GM18526 (cell line): ENCODE measurements around the gene CLGN.

Experiments
- POLR2A ChIP-seq: IDR thresholded peaks from 3 replicates; pipeline ENCODE4 v1.6.1; 2011; ENCODE audit not compliant: insufficient read length; ENCODE audit errors: extremely low read depth

CLGN gene, protein sequence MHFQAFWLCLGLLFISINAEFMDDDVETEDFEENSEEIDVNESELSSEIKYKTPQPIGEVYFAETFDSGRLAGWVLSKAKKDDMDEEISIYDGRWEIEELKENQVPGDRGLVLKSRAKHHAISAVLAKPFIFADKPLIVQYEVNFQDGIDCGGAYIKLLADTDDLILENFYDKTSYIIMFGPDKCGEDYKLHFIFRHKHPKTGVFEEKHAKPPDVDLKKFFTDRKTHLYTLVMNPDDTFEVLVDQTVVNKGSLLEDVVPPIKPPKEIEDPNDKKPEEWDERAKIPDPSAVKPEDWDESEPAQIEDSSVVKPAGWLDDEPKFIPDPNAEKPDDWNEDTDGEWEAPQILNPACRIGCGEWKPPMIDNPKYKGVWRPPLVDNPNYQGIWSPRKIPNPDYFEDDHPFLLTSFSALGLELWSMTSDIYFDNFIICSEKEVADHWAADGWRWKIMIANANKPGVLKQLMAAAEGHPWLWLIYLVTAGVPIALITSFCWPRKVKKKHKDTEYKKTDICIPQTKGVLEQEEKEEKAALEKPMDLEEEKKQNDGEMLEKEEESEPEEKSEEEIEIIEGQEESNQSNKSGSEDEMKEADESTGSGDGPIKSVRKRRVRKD

DNA sequence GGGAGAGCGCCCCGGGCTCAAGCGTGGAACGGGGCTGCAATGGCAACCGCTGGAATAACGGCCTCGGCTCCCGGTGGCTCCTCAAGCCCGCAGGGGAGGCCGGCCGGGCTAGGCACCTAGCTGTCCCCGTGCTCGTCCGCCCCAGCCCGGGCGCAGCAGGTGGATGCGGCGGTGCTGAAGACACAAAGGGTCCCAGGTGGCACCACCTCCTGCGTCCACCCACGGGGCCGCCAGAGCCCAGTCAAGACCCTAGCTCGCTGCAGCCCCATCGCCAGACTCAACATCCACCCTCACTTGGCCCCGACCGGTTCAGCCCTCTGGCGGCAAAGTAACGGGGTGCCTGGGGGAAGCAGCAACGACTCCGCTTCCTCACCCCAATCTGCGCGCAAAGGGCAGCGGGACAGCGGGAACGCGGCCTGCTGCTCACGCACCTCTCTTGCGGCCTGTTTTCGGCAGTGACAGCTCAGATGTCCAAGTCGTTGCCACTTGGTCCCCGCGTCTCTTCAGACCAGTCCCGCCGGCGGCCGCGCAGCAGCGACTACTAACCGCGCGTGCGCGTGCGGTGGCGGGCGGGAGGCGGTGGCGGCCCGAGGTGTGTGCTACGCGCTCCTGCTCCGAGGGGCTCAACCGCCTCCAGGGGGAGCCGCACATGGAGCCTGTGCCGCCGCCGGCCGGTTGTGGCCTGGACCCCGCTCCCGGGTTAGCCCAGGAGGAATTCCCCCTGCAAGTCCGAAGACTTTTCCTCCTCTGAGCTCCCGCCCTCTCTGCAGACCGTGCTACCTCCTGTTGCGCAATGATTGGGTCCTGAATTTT is at the start of gene CLGN:
CLGN (minus strand) TSS at position 543 of the 813 bp plus-strand sequence. CDS start 14,570 bp downstream, outside the sequence.
- TF ChIP-seq POLR2A = no peak

DNA sequence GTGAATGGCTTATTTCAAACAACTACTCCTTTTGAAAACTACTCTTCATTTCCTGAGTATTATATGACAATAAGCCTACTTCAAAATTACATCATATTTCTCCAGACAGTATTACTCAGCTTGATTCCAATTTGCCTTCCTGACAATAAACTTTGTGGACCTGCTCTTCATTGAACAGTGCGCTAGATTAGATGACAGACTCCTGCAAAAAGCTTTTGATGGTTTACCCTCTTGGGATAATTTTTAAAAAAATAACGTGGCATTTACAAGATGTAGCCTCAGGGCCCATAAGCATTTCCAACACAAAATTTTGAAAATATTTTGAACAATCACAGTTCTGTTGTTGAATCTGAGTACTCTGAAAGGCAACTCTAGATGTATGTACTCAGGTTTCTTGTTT is 44.7 kb upstream of the CLGN start:
- no peak for TF ChIP-seq POLR2A

DNA sequence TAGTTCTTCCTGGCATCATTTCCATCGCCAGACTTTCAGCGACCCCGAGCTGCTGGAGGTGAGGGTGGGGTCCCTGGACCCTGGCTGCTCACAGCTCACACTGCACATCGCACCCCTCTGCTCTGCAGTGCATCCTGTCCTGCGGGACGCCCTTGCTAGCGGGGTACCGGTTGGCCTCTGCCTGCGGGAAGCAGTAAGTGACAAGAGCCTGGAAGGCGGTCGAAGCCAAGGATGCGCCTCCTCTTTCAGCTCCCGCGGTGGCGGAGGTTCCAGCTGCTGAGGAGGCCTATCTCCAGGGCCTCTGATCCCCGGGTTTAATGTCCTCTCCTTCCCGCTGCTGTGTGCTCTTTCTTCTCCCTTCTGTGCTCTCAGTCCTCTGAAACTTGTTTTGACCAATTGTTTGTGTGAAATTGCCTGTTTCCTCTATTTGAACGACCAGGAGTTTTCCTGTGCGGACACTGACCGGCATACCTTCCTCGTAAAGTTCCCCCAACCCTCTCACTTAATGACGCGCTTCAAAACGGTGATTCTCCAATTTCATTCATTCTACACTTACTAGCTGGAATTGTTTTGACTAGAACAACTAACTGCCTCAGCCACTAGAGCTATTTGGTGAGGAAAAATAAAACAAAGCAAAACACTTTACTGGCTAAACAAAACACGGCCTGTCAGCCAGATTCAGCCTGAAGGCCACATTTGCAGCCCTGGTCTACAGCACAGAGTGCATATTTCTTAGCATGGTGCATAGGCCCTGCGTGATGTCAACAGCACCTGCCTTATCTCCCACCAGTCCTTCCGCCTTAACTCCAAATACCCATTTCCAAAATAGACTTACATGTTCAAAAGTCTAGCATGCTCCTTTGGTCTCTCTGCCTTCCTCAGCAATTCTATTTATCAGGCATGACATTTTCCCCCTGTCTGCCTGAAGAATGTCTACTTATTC is 42.6 kb upstream of the CLGN start:
- no peak for TF ChIP-seq POLR2A

DNA sequence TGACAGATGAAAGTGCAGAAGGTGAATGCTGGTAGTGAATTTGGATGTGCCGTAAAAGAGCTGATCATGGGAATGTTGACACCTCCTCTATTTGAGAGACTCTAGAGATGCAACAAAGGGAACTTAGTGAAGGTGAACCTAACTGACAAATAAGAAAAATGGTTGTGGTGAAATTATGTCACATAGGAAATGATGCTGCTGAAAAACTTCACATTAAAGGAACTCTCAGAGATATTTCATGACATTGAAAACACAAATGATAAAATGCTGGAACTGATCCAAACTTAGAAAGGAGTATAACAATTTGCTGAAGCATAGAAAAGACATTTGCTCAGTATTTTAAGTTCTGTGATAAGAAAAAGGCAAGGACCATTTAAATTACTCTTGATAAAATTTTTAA is 38.7 kb upstream of the CLGN start:
- TF ChIP-seq POLR2A = no peak

DNA sequence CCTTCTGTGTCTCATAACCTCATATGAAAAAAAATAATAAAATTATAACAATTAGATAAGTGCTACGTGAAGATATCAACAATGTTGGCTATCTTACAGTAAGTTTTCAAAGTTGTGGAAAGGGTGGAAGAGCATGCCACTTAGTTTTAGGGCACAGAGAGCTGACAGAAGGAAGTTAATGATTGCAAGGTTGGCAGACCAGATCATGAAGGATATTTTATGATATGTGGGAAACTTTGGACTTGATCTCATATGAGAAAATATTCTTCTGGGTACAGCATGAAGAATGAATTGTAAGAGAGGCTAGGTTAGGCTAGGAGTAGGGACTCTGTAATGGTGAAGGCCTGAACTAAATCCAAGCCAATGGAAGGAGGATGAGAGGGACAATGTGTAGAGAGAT is 36.2 kb upstream of the CLGN start:
- no peak for TF ChIP-seq POLR2A

DNA sequence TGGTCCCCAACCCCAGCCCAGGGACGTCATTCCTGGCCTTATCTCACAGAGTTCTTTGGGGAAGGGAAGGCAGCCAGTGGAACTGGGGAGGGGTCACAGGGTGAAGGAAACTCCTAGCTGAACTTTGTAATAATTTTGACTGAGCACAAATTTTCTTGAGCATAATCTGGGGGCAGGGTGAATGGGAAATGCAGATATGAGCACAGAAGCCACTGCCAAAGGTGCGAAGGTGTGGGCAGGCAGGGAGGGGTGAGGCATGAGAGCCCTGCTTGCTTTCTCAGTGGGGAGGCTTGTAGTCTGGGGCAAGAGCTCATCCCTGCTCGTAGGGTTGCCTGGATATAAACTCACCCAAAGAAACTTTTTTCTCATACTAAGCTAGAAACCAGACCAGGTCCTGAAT is 35.7 kb upstream of the CLGN start:
- no peak for TF ChIP-seq POLR2A

DNA sequence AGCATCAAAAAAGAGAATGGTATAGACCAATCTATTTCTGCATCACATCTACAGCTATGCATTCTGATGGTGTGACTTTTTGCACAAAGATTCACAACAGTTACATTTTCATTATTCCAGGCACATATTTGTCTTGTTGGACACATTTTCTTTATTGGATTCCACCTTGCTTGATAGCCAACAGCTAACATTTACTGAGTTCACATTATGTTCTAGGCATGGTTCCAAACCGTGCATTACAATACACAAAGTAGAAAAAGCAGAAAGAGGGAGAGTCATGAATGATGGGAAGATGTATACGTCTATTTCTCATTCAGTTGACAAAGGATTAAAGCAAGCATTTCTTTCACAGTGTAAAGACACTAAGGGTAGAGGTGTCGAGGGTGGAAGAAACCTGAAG is 22.9 kb upstream of the CLGN start:
- no peak for TF ChIP-seq POLR2A

DNA sequence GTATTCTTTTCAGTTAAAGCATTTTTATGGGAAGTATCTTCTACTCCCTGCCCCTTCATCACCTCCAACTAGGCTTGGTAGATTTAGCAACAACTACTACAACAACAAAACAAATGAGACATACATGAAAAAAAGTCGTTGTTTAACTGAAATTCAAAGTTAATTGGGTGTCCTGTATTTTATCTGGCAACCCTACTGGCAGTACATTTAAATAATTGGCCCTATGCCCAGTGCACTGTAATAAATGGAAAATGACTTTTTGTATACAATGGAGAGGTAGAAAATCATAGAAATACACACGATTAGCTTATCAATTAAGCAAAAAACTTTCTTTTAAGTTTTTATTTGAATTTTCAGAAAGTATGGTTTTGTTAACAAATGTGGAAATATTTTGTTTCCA is 21.4 kb upstream of the CLGN start:
- TF ChIP-seq POLR2A = no peak

DNA sequence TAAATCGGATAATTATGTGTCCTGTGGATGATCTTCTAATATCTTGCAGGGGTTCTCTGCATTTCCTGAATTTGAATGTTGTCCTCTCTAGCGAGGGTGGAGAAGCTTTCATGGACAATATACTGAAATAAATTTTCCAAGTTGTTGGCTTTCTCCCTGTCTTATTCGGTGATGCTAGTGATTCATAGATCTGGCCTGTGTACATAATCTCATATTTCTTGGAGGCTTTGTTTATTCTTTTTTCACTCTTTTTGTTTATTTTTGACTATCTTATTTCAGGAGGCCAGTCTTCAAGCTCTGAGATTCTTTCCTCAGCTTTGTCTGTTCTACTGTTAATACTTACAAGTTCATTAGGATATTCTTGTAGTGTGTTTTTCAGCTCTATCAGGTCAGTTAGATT is 20.7 kb upstream of the CLGN start:
- TF ChIP-seq POLR2A = no peak

DNA sequence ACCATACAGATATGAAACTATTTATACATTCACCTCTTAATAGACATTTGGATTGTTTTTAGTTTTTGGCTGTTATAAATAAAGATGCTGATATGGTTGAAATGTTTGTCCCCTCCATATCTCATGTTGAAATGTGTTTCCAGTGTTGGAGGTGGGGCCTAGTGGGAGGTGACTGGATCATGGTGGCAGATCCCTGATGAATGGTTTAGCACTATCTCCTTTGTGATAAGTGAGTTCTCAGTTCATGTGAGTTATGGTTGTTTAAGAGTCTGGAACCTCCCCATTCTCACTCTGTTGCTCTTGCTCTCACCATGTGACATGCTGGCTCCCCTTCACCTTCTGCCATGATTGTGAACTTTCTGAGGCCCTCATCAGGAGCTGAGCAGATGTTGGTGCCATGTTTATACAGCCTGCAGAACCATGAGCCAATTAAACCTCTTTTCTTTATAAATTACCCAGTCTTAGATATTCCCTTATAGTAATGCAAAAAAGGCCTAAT is 12.2 kb upstream of the CLGN start:
- no peak for TF ChIP-seq POLR2A

DNA sequence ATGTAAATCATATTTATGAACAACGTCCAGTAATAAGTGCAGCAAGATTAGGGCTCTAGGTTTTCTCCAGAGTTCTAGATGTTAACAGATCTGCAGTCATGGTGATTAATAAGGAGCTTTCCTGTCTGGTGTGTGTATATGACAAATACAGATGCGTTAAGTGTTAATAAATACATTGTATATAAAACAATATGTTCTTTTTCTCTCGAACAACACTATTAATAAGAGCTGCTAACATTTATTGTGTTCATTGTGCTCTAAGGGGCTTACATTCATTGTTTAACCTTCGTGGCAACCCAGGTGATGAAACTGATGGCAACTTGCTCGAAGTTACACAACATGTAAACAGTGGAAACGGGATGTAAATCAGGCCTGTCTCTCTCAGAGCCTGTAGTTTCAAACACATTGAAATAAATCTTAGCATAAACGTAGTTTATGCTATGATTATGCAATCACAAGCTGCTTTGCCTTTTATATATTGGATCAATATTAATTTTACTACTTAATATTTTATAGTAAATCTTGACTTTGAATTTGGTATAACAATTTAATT is 547 bp upstream of the CLGN start:
- no peak for TF ChIP-seq POLR2A

DNA sequence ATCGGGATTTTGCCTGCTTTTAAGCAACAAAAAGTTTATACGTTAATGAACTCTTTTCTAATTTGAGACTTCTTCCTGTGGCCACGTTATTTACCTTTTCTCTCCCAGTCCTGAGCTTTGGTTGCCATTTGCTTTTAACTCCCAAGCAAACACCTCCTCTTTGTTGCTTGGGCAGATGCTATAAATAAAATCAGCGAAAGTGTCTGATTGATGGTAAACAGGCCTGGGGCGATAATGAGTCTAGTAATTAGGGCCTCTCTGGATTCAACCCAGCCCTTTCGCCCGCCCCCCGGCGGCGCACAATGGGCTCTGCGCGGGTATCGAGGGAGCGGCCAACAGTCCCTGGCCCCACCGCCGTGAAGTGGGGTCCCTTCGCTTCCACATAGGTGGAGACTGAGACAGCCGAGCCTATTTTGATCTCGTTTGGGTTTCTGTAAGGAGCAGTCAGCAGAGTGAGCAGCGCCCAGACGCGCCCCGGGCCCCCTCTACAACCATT is 790 bp downstream of the CLGN start:
- TF ChIP-seq POLR2A = no peak

DNA sequence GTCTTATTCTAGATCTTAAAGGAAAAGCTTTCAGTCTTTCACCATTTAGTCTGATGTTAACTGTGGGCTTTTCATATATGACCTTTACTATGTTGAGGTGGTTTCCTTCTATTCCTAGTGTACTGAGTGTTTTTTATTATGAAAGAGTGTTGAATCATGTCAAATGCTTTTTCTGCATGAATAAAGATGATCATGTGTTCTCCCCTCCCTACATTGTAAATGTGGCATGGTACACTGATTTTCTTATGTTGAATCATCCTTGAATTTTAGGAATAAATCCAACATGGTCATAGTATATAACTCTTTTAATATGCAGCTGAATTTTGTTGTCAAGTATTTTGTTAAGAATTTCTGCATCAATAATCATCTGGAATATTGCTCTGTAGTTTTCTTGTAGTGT is 4.3 kb downstream of the CLGN start:
- no peak for TF ChIP-seq POLR2A

DNA sequence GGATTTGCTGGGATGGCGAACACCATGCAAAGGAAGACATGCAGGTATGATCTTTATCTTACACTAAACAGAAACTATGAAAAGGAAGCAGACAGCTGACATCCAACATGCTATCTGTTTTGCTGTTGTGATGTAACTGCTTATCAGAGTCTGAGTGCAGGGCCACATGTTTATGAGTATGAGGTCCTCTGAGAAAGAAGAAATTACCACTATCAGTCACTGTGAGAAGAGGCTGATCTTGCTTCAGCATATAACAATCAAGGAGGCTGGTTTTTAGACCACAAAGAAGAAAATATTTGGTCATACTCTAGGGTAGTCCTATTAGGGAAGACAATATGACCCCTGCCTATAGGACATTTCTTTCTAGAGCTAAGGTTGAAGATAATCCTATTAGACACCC is 18.5 kb downstream of the CLGN start:
- no peak for TF ChIP-seq POLR2A
